Globus pallidus (tissue), 1 donor: ENCODE results near the gene RAPGEF1.
"Not testable (repeated sequence)": the region's sequence is repeated elsewhere in the genome, so short reads cannot be mapped to it uniquely, and the experiment has no call there.

ENCODE experiments used
- DNase-seq: peaks from one replicate; pipeline ENCODE4 v3.0.0-alpha.2; 2015; ENCODE audit warnings: low spot score

RAPGEF1 gene, protein sequence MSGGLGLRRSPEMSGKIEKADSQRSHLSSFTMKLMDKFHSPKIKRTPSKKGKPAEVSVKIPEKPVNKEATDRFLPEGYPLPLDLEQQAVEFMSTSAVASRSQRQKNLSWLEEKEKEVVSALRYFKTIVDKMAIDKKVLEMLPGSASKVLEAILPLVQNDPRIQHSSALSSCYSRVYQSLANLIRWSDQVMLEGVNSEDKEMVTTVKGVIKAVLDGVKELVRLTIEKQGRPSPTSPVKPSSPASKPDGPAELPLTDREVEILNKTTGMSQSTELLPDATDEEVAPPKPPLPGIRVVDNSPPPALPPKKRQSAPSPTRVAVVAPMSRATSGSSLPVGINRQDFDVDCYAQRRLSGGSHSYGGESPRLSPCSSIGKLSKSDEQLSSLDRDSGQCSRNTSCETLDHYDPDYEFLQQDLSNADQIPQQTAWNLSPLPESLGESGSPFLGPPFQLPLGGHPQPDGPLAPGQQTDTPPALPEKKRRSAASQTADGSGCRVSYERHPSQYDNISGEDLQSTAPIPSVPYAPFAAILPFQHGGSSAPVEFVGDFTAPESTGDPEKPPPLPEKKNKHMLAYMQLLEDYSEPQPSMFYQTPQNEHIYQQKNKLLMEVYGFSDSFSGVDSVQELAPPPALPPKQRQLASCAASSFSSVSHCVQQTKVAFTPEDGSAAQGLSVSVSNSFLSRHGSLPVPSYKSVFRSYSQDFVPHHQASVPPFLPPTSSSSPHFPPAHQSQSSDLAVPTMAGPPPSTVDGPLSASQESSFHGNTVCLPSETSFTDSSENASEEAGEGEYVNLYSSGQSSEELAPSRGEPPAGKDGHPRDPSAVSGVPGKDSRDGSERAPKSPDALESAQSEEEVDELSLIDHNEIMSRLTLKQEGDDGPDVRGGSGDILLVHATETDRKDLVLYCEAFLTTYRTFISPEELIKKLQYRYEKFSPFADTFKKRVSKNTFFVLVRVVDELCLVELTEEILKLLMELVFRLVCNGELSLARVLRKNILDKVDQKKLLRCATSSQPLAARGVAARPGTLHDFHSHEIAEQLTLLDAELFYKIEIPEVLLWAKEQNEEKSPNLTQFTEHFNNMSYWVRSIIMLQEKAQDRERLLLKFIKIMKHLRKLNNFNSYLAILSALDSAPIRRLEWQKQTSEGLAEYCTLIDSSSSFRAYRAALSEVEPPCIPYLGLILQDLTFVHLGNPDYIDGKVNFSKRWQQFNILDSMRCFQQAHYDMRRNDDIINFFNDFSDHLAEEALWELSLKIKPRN (N-terminal part only)

DNA sequence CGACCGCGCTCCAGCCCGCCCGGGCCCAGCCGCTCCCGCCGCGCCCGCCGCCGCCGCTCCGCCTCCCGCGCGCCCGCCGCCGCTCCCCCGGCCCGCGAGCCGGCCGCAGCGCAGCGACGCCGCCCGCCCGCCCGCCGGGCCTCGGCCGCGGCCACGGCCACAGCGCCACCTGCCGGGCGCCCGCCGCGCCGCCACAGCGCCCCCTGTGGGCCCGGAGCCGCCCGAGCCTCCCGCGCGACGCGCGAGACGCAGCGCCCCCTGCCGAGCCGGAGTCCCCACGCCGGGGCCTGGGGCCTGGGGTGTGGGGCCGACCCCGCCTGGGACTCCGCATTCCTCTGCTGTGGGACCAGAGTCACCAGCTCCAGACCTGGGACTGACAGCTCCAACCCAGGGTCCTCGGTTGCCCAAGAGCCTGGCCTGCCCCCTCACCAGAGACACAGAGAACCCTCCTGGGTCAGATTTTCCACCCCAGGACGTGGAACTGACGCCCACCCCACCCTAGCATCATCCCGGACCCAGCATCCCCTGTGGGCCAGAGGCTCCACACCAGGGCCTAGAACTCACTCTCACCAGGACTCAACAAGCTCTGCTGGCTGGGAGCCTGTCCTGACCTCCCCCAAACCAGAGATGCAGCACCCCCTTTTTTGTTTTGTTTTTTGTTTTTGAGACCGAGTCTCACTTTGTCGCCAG is at the start of gene RAPGEF1:
TSS of gene RAPGEF1 (minus strand) at position 118 of the 690 bp plus-strand sequence. CDS start 246 bp downstream, outside the sequence.
- no peak for DNase-seq

GRCh38 chr9:131788851-131789250 is 49.0 kb upstream of the RAPGEF1 start:
- no peak for DNase-seq

GRCh38 chr9:131787838-131788237 is 48.0 kb upstream of the RAPGEF1 start:
- DNase-seq, result no peak

DNA sequence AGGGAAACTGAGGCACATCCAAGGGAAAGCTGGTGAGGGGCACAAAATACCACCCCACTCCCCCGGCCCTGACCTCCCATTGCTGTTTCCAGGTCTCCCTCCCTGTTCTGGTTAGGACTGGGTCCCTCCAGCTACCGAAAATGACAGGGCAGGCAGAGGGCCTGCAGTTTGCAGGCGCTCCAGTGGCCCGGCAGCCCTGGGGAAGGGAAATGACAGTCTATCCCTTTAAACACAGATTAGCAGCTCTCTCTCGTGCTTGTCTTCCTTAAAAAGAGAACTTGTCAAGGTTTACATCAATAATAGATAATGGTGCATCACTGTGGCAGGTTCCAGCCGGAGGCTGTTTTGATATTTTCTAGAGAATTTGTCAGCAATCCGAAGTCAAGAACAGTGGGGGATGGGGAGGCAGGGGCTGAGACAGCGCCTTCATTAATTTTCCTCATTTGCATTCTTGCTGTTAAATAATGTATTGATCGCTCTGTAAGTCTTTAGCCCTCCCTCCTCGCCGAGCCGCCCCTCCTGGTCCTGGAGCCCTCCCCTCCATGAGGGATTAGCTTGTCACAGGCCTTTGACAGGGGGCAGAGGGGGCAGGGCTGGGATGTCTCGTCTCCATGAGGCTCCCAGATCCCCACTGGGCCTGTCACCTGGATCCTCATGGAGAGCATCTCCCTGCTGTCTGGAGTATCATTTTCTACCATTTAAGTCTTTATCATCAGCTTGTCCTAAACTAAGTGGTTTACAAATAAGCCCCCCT is 45.0 kb upstream of the RAPGEF1 start:
- DNase-seq, result no peak

DNA sequence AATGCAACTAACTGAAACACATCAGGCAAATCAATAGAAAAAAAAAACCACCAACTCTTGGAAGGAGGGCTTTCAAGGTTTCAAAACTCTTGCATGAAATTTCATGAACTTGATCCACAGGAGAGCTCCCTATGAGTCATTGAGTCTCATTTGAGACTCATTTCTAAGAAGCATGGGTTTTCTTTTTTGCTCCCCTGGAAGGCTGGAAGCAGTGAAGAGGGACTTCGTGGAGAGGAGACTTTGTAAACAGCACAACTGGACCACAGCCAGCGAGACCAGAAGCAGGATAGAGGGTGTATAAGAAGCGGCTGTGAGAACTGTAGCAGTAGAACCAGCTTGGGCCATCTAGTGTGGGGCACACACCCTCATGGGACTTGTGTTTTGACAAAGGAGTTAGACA is 41.2 kb upstream of the RAPGEF1 start:
- DNase-seq, result no peak

GRCh38 chr9:131776473-131776872 is 36.6 kb upstream of the RAPGEF1 start:
- no peak for DNase-seq

- DNase-seq, result no peak
Measured at GRCh38 chr9:131776036-131776435, 36.2 kb upstream of the RAPGEF1 start.

GRCh38 chr9:131774636-131775035 is 34.8 kb upstream of the RAPGEF1 start:
- no peak for DNase-seq

GRCh38 chr9:131773911-131774379 is 34.1 kb upstream of the RAPGEF1 start:
- peak; percentile 31 for DNase-seq

DNA sequence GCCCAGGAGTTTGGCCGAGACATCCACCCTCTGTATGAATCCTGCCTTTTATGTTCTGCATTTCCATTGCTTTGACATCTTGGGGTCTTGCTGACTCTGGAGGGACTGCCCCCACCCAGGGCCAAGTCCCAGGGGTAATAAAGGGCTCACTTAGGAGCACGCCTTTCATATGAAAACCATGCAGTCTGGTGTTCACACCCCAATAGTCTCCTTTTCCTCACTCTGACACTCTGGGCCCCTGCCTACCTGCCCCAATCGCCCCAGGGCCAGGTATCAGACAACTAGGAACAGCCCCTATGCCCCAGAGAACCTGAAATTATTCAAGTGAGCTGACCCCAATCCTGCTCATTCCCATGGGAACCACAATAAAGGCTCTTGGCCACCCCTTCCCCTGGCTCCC is 33.1 kb upstream of the RAPGEF1 start:
- no peak for DNase-seq

DNA sequence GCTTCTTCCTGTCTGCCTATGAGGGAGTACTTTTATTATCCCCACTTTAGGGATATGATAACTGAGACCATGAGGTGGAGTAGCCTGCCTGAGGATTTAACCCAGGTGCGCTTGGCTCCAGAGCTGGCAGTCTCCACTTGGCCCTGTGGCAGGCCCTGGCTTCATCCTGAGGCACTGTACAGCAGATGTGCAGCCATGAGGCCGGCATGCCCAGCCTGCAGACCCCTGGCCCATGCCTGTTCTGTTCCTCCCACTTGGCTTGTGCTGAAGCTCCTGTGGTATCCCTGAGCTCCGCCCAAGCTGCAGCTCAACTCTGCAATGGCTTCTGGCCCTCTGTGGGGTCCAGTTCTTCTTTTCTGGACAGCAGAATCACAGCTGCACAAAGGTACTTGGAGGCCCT is 31.8 kb upstream of the RAPGEF1 start:
- DNase-seq, result no peak

DNA sequence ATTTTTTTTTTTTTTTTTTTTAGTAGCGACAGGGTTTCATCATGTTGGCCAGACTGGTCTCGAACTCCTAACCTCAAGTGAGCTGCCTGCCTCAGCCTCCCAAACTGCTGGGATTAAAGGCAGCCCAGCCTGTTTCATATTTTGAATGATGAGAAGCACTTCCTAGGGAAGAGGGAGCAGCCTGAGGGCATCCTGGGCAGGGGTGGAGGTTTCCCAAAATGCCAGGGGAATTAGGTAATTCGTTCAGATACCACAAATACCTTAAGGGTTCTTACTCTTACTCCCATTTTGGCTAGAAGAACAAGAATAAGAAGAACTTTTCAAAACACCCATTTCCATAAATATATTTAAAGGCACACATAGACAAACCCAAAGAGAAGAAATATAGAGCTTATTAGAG is 29.5 kb upstream of the RAPGEF1 start:
- DNase-seq, result no peak

DNA sequence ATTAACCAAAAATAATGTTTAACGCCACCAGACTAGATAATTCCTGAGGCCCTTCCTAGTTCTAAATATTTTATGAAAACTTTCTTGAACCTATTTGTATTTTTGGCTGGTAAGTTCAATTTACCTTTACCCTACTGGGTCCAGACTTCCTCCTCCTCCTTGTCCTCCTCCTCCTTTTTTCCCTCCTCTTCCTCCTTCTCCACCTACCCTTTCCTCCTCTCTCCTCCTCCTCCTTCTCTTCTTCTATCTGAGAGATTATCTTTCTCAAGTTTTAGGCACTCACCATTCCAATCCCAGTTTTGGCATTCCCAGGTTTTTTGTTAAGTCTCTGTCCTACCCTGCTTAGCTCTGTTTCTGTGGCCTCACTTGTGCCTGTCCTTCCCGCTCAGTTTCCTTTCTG is 24.7 kb upstream of the RAPGEF1 start:
- no peak for DNase-seq

DNA sequence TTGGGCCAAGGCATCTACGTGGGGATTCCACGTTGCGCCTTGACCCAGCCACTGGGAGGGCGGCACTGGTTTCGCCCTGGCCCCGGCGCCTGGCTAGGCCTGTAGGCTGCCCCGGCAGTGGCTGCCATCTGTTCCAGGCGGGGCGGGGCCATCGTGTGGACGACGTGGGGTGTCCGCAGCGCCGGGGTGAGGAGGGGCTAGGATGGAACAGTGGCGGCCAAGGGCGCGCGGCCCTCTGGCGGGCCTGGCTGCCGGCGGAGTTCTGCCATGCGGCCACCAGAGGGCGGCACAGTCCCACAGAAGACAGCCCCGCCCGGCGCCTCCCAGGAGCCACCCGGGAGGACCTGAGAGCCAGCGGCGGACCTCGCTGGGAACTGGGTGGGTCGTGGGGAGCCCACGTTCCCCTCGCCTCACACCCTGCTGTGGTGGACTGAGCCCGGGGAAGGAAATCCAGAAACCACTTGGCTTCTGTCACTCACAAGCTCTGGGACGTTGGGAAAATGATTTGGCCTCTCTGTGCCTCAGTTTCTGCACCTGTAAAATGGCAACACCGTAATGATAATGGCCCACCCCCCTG is 22.6 kb upstream of the RAPGEF1 start:
- peak; percentile 45 for DNase-seq

GRCh38 chr9:131759017-131759647 is 19.3 kb upstream of the RAPGEF1 start:
- DNase-seq, result no peak

DNA sequence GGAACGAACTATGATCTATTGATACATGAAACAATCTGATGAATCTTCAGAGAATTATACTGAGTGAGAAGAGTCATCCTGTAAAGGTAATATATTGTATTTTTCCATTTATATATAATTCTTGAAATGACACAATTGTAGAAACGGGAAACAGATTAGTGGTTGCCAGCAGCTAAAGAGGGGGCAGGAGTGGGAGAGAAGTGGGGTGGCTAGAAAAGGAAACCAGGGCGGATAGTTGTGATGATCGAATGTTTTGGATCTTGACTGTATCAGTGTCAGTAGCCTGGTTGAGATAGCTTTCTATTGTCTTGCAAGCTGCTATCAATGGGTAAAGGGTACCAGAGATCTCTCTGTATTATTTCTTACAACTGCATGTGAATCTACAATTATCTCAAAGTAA is 17.7 kb upstream of the RAPGEF1 start:
- DNase-seq, result no peak

GRCh38 chr9:131755541-131756198 is 15.8 kb upstream of the RAPGEF1 start:
- DNase-seq, result peak; percentile 70

GRCh38 chr9:131754846-131755245 is 15.0 kb upstream of the RAPGEF1 start:
- DNase-seq, result no peak

DNA sequence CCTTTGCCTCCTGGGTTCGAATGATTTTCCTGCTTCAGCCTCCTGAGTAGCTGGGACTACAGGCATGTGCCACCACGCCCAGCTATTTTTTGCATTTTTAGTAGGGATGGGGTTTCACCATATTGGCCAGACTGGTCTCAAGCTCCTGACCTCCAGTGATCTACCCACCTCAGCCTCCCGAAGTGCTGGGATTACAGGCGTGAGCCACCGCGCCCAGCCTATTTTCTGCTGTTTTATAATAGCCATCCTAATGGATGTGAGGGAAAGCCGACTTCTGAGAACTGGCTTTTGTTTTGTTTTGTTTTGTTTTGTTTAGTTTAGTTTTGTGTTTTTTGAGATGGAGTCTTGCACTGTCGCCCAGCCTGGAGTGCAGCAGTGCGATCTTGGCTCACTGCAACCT is 13.9 kb upstream of the RAPGEF1 start:
- not testable (repeated sequence) for DNase-seq
